ENCODE results near the gene EFS.

- TF ChIP-seq CTCF (IDR thresholded peaks at IDR 0.05) (no peak), POLR2A (IDR thresholded peaks at IDR 0.05) (no peak), POLR2AphosphoS5 (IDR thresholded peaks at IDR 0.05; ENCODE audit: insufficient read depth in 1 of 2, low read depth in 1 of 2) (no peak)
Measured at GRCh38 chr14:23346693-23347405, 18.1 kb downstream of the EFS start.

All from vagina (tissue), 2 donors.